Stimulated activated CD4-positive, alpha-beta T cell treated with anti-CD3 and anti-CD28 coated beads, Interleukin-2, amount 100 ng/mL, for 24 hours (primary cell): ENCODE measurements around the gene KLF7.
"Not testable (repeated sequence)": the region's sequence is repeated elsewhere in the genome, so short reads cannot be mapped to it uniquely, and the experiment has no call there.

Experiments used
- DNase-seq, 2 donors: peaks; one replicate each; pipeline ENCODE4 v3.0.0-alpha.2; 2020

KLF7 gene

GRCh38 chr2:207051385-207051965, 114.3 kb downstream of the KLF7 start:
- no peak for DNase-seq

- no peak for DNase-seq
These were observed 116.6 kb downstream of the KLF7 start for GRCh38 chr2:207049122-207049521.

DNA sequence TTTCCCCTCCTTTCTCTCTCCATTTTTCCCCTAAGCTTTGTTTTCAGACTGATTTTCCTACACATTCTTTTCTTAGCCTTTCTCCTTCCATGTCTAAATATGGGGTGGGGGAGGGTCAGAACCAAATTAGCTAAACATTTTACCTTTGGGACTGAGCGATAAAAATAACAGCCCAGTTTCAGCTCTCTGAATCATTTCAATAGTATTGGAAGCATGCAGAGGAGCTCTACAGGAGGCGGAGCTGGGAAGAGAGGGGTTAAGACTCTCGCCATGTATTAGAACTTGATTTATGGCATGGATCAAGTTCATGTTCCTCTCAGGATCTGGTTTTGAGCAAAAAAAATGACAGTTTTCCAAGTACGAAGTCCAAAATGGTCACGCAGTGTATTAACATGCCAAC, 117.3 kb downstream of the KLF7 start:
- DNase-seq = no peak

- DNase-seq = peak; percentile 14 to 41
These were observed 119.0 kb downstream of the KLF7 start for GRCh38 chr2:207046724-207047123.

GRCh38 chr2:207045531-207045930, 120.2 kb downstream of the KLF7 start:
- DNase-seq = no peak

DNA sequence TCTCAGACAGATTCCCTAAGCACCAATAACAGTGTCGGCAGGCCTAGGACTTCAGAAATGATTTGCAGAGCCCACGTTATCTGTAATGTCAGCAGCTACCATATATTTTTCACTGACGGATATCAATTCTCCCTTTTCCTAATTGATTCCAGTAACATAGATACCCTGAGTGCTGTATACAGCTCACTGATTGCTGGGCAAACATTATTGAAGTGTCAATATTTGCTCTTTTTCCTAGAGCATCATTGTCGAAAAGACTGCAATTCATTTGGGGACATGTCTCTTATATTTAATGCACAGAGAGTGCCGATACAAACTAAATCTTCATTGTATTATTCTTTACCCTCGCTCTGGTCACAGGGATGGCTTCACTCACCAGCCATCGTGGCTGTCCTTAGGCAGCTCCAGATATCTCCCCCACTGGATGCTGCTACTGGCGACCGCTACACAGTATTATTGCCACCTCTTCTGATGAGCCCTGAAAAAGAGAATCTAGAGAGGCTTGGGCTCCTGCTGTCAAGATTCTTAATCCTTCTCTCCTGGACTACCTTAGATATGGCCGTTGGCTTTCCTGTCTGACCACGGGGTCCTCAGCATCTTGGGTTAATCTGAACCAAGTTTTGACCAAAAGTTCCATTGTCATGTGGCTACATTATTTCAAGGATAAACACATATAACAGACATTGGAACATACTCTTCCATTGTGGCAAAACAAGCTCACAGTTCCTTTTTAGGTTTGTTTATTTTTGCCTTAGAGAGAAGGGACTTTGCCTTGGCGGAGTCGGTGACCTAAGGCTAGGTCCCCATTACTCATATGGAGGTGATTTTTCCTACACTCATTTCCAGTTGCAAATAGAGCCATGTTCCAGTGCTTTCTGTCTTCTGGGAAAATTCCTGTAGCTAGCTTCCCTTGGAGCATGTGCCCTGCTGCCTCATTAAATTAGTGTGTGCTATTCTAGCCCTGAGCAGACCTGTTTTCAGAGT, 121.1 kb downstream of the KLF7 start:
- DNase-seq = no peak

DNA sequence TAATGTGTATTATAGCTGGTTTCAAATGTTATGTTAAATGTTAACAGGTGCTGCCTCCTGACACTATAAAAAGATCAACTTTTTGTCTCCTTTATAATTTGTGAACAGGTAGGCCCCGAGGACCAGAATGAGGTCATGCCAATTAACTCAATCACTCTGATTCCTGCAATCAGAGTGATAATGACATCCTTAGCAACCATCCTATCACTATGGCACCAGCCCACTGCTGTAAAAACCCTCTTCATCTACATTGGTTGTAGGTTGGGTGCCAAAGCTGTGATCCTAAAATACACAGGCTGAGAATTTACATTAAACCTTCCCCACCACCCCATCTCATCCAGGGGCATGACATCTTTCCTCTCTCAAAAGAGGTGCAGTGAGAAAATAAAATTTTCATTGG, 122.9 kb downstream of the KLF7 start:
- no peak for DNase-seq

GRCh38 chr2:207041786-207042554, 123.8 kb downstream of the KLF7 start:
- no peak for DNase-seq

DNA sequence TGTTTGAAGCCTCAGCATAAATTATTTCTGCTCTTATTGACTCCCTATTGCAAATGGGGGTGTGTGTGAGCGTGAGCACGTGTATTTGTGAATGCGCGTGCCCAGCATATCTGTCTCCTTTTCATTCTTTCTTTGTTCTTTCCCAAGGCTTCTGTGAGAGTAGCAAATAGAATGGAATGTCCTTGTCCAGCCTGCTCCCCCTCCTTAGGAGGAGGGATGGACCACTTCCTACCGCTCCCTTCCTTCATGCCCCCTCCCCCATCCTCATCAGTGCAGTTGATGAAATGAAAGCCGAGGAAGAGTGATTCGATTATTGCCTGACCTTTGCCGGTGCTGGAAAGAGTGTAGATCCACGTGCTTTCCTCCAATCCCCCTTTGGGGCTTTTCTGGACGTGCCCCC, 124.5 kb downstream of the KLF7 start:
- no peak for DNase-seq

- DNase-seq = no peak
These were observed 125.1 kb downstream of the KLF7 start for GRCh38 chr2:207040696-207041095.

GRCh38 chr2:207039225-207039624, 126.5 kb downstream of the KLF7 start:
- DNase-seq = no peak

DNA sequence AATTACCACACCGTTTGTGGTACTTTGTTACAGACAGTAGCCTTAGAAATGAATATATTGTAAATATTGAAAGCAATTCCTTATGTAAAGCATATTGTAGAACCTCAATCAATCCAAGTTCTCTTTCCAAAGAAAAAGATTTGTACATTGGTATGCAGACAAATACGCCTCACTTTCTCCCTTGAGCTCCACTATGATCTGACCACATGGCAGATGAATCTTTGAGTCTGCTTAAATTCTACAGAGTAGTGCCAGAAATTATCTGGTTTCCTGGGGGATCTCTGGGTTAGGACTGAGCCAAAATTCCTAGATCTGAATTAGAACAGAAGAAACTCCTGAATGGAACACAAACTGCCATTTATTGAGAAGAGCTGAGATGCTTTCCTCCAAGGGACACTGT, 127.4 kb downstream of the KLF7 start:
- no peak for DNase-seq

DNA sequence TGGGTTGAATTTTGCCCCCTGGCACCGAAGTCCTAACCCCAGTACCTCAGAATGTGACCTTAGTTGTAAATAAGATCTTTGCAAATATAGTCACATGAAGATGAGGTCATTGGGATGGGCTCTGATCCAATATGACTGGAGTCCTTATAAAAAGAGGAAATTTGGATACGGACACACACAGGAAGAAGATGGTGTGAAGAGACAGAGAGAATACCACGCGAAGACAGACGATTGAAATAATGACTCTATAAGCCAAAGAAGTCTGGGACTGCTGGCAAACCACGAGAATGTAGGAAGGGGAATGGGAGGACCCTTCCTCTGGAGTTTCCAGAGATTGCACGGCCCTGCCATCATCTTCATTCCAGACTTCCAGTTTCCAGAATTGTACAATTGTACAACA, 127.9 kb downstream of the KLF7 start:
- DNase-seq = no peak

GRCh38 chr2:207037023-207037422, 128.7 kb downstream of the KLF7 start:
- DNase-seq = not testable (repeated sequence)

DNA sequence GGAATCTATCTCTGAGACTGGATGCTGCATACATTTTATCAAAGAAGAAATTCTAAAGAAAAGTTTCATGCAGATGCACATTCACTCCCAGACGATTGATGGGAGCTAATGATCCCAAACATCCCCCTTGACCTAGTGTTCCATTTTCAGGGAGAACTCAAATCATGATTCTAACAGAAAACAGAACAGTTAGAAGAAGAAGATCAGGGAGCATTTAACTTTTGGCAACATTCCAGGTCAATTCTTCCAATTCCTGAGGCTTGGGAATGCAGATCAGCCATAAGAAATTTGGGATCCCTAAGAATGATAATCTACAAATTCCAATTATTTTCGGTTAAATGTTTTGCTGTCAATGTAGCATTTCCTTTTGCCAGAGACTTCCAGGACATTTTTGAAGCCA, 129.9 kb downstream of the KLF7 start:
- no peak for DNase-seq

GRCh38 chr2:207032490-207032889, 133.3 kb downstream of the KLF7 start:
- no peak for DNase-seq
